CD4-positive, alpha-beta memory T cell (primary cell): ENCODE data around the gene RAB40C. TPM values are rescaled to one million over a fixed set of nuclear protein-coding genes. Genes with fewer than 3 reads are reported as not detected.

Experiments
- CTCF ChIA-PET: fragments of 350-600 bp; sonication (Branson Sonifier 250); formaldehyde crosslinking; loops from one replicate; lab custom pipeline; 2021; ENCODE audit warnings: inconsistent platforms; ENCODE audit not compliant: partially characterized antibody; lab: Charles Lee
- POLR2A ChIA-PET: fragments of 350-600 bp; sonication (Branson Sonifier 250); formaldehyde crosslinking; loops from one replicate; lab custom pipeline; 2021; ENCODE audit not compliant: partially characterized antibody; lab: Charles Lee
- DNase-seq, 5 donors: peaks; one replicate each; pipeline versions ENCODE4 v3.0.0 to v3.0.0-alpha.2; 2020 to 2022; ENCODE audit warnings: mixed read lengths in 1 of 5
- H3K27ac ChIP-seq: one replicate; pipeline ENCODE4 v1.7.0; 2013; ENCODE audit warnings: low read depth, low read length
- H3K27me3 ChIP-seq: 2 replicates; pipeline ENCODE4 v1.7.0; 2013; ENCODE audit warnings: mild to moderate bottlenecking, low read length, moderate library complexity; ENCODE audit not compliant: insufficient read depth
- H3K36me3 ChIP-seq: 2 replicates; pipeline ENCODE4 v1.7.0; 2013; ENCODE audit warnings: mild to moderate bottlenecking, low read length, moderate library complexity; ENCODE audit not compliant: insufficient read depth
- H3K4me1 ChIP-seq: 2 replicates; pipeline ENCODE4 v1.7.0; 2013; ENCODE audit warnings: mild to moderate bottlenecking, low read length, moderate library complexity; ENCODE audit not compliant: insufficient read depth
- H3K4me3 ChIP-seq, 2 donors: one replicate each; pipeline ENCODE4 v1.7.0; 2013; ENCODE audit warnings: low read length in 2 of 2, mild to moderate bottlenecking in 1 of 2
- H3K9me3 ChIP-seq, 2 donors: one replicate each; pipeline ENCODE4 v1.7.0; 2013; ENCODE audit warnings: low read length in 2 of 2, control low read depth in 1 of 2; ENCODE audit not compliant: control insufficient read depth in 1 of 2
- H3K27ac Mint-ChIP-seq, 7 donors: one replicate each; pipeline ENCODE4 v1.8.0; 2020 to 2021; ENCODE audit warnings: mixed read lengths in 7 of 7, mild to moderate bottlenecking in 6 of 7, inconsistent platforms in 3 of 7, moderate library complexity in 3 of 7
- H3K27me3 Mint-ChIP-seq, 2 donors: one replicate each; pipeline ENCODE4 v1.8.0; 2020 to 2021; ENCODE audit warnings: mixed read lengths in 2 of 2
- H3K36me3 Mint-ChIP-seq, 2 donors: one replicate each; pipeline ENCODE4 v1.8.0; 2020 to 2021; ENCODE audit warnings: mixed read lengths in 2 of 2, inconsistent platforms in 1 of 2, mild to moderate bottlenecking in 1 of 2
- H3K4me1 Mint-ChIP-seq, 4 donors: one replicate each; pipeline ENCODE4 v1.8.0; 2020 to 2021; ENCODE audit warnings: mixed read lengths in 4 of 4, mild to moderate bottlenecking in 1 of 4
- H3K4me3 Mint-ChIP-seq, 8 donors: one replicate each; pipeline ENCODE4 v1.8.0; 2020 to 2021; ENCODE audit warnings: mixed read lengths in 8 of 8, mild to moderate bottlenecking in 7 of 8, moderate library complexity in 6 of 8, inconsistent platforms in 3 of 8
- H3K9me3 Mint-ChIP-seq, 8 donors: one replicate each; pipeline ENCODE4 v1.8.0; 2020 to 2021; ENCODE audit warnings: mixed read lengths in 8 of 8, mild to moderate bottlenecking in 5 of 8, inconsistent platforms in 3 of 8, moderate library complexity in 1 of 8
- intact Hi-C: fragments of 100-400 bp; cut with micrococcal nuclease; formaldehyde crosslinking; loops from one replicate; pipeline ENCODE4 v1.15.1; 2023
- polyA plus RNA-seq, 2 donors: library from polyadenylated mRNA; unstranded; fragments of 300-500 nt; fragmentation: Illumina TruSeq; gene quantifications; one replicate each; pipeline ENCODE4 v1.2.3, GENCODE V29; 2021
- total RNA-seq, 2 experiments: library from RNA; stranded (reverse); gene quantifications; one replicate each; pipeline ENCODE4 v1.2.3, GENCODE V29; 2021

The RAB40C gene
- total and polyA plus RNA-seq, 4 experiments from 2014 or later: 6.8 to 25.6 (median 19.9) TPM

GRCh38 chr16:598823-599739 lies 9.2 kb downstream of the RAB40C start:
- Mint-ChIP-seq H3K4me1 (peaks cover 5 to 25% (median 11%) of the 10 kb centered on the region in 4 donors), H3K4me3 (no peak overlapping the region), H3K36me3 (peaks cover 3 to 10% of the 10 kb centered on the region in 2 donors), H3K27ac (no peak overlapping the region), H3K27me3 (no peaks in the 10 kb centered on the region), H3K9me3 (peaks cover 0 to 2% (median 0%) of the 10 kb centered on the region in 8 donors)
- Histone ChIP-seq H3K4me1 (no peaks in the 10 kb centered on the region), H3K36me3 (peaks cover 7% of the 10 kb centered on the region), H3K9me3 (no peaks in the 10 kb centered on the region), H3K4me3 (no peak overlapping the region), H3K27me3 (no peaks in the 10 kb centered on the region), H3K27ac (no peak overlapping the region)
- intact Hi-C loops: no loop called here
- ChIA-PET CTCF (no interaction called here), POLR2A (interaction anchor here (0.9 kb wide), 1 partner anchor 10 kb away, joined by 3 read pairs; no protein-coding TSS in a partner anchor)
- no peak for DNase-seq

GRCh38 chr16:600781-601180 lies 10.9 kb downstream of the RAB40C start:
- intact Hi-C loops: no loop called here
- no peaks in the 10 kb centered on the region for H3K4me1 ChIP-seq
- H3K4me3 ChIP-seq: no peak overlapping the region
- no peaks in the 10 kb centered on the region for H3K9me3 ChIP-seq
- Mint-ChIP-seq H3K4me3 (no peak overlapping the region), H3K36me3 (peaks cover 7 to 9% of the 10 kb centered on the region in 2 donors), H3K4me1 (peaks cover 4 to 14% (median 10%) of the 10 kb centered on the region in 4 donors), H3K9me3 (peaks cover 0 to 2% (median 0%) of the 10 kb centered on the region in 8 donors), H3K27me3 (no peaks in the 10 kb centered on the region), H3K27ac (no peak overlapping the region)
- peaks cover 7% of the 10 kb centered on the region for H3K36me3 ChIP-seq
- POLR2A ChIA-PET: no interaction called here
- CTCF ChIA-PET: no interaction called here
- H3K27me3 ChIP-seq: no peaks in the 10 kb centered on the region
- H3K27ac ChIP-seq: no peak overlapping the region
- DNase-seq: no peak

- Histone ChIP-seq H3K9me3 (no peaks in the 10 kb centered on the region), H3K27ac (no peak overlapping the region), H3K4me1 (no peaks in the 10 kb centered on the region), H3K27me3 (no peaks in the 10 kb centered on the region), H3K36me3 (peaks cover 3% of the 10 kb centered on the region), H3K4me3 (no peak overlapping the region)
- H3K4me1 Mint-ChIP-seq: peaks cover 0 to 14% (median 6%) of the 10 kb centered on the region in 4 donors
- no peaks in the 10 kb centered on the region for H3K9me3 Mint-ChIP-seq
- POLR2A ChIA-PET: no interaction called here
- DNase-seq: no peak
- intact Hi-C loops: no loop called here
- CTCF ChIA-PET: no interaction called here
- no peak overlapping the region for H3K27ac Mint-ChIP-seq
- no peaks in the 10 kb centered on the region for H3K27me3 Mint-ChIP-seq
- no peak overlapping the region for H3K4me3 Mint-ChIP-seq
- H3K36me3 Mint-ChIP-seq: peaks cover 0 to 4% of the 10 kb centered on the region in 2 donors
Observed at GRCh38 chr16:603933-604332, 14.1 kb downstream of the RAB40C start.

GRCh38 chr16:606656-607307 lies 16.9 kb downstream of the RAB40C start:
- intact Hi-C loops: no loop called here
- no peaks in the 10 kb centered on the region for H3K9me3 ChIP-seq
- H3K4me3 Mint-ChIP-seq: no peak overlapping the region
- no peaks in the 10 kb centered on the region for H3K27me3 Mint-ChIP-seq
- no peaks in the 10 kb centered on the region for H3K27me3 ChIP-seq
- no peak overlapping the region for H3K27ac ChIP-seq
- peaks cover 0 to 4% of the 10 kb centered on the region in 2 donors for H3K36me3 Mint-ChIP-seq
- no peak overlapping the region for H3K4me3 ChIP-seq
- ChIA-PET CTCF (no interaction called here), POLR2A (no interaction called here)
- no peaks in the 10 kb centered on the region for H3K36me3 ChIP-seq
- H3K4me1 ChIP-seq: no peaks in the 10 kb centered on the region
- no peaks in the 10 kb centered on the region for H3K9me3 Mint-ChIP-seq
- no peak for DNase-seq
- peaks cover 2 to 22% (median 7%) of the 10 kb centered on the region in 4 donors for H3K4me1 Mint-ChIP-seq
- no peak overlapping the region for H3K27ac Mint-ChIP-seq

GRCh38 chr16:608019-608418 lies 18.2 kb downstream of the RAB40C start:
- no peaks in the 10 kb centered on the region for H3K27me3 Mint-ChIP-seq
- DNase-seq: no peak
- no peaks in the 10 kb centered on the region for H3K27me3 ChIP-seq
- H3K27ac ChIP-seq: no peak overlapping the region
- no peaks in the 10 kb centered on the region for H3K9me3 Mint-ChIP-seq
- no peaks in the 10 kb centered on the region for H3K36me3 ChIP-seq
- H3K4me1 Mint-ChIP-seq: peaks cover 2 to 16% (median 6%) of the 10 kb centered on the region in 4 donors
- ChIA-PET POLR2A (no interaction called here), CTCF (no interaction called here)
- no peak overlapping the region for H3K27ac Mint-ChIP-seq
- H3K9me3 ChIP-seq: no peaks in the 10 kb centered on the region
- H3K4me3 Mint-ChIP-seq: no peak overlapping the region
- H3K36me3 Mint-ChIP-seq: peaks cover 0 to 4% of the 10 kb centered on the region in 2 donors
- H3K4me1 ChIP-seq: no peaks in the 10 kb centered on the region
- intact Hi-C loops: no loop called here
- no peak overlapping the region for H3K4me3 ChIP-seq

- peak overlapping the region in 5 of 7 donors; percentile 8 to 81 (median 20) for H3K27ac Mint-ChIP-seq
- intact Hi-C loops: no loop called here
Observed at GRCh38 chr16:609316-609715, 19.4 kb downstream of the RAB40C start.

GRCh38 chr16:609984-610383 lies 20.1 kb downstream of the RAB40C start:
- H3K27me3 ChIP-seq: no peaks in the 10 kb centered on the region
- no peak overlapping the region for H3K4me3 ChIP-seq
- H3K4me1 ChIP-seq: no peaks in the 10 kb centered on the region
- peaks cover 3 to 16% (median 8%) of the 10 kb centered on the region in 4 donors for H3K4me1 Mint-ChIP-seq
- H3K27ac ChIP-seq: no peak overlapping the region
- no peaks in the 10 kb centered on the region for H3K9me3 Mint-ChIP-seq
- POLR2A ChIA-PET: interaction anchor here (1.1 kb wide), 1 partner anchor 26 kb away, joined by 3 read pairs; the partner anchor contains the start of gene METTL26
- no peaks in the 10 kb centered on the region for H3K9me3 ChIP-seq
- no peak overlapping the region for H3K4me3 Mint-ChIP-seq
- CTCF ChIA-PET: interaction anchor here (0.8 to 2.1 kb wide), 3 partner anchors 14 to 32 kb away, joined by 3 to 4 read pairs (median 3); no protein-coding TSS in a partner anchor
- intact Hi-C loops: loop anchor here (2.0 kb wide), 1 partner anchor 31 kb away; no protein-coding TSS in a partner anchor
- H3K36me3 ChIP-seq: no peaks in the 10 kb centered on the region
- no peak for DNase-seq
- peaks cover 4 to 5% of the 10 kb centered on the region in 2 donors for H3K36me3 Mint-ChIP-seq
- H3K27ac Mint-ChIP-seq: no peak overlapping the region
- H3K27me3 Mint-ChIP-seq: no peaks in the 10 kb centered on the region

More at GRCh38 chr16:609316-609715, 19.4 kb downstream of the RAB40C start:
- Histone ChIP-seq H3K4me1 (no peaks in the 10 kb centered on the region), H3K36me3 (no peaks in the 10 kb centered on the region), H3K27me3 (no peaks in the 10 kb centered on the region), H3K4me3 (no peak overlapping the region), H3K9me3 (no peaks in the 10 kb centered on the region), H3K27ac (no peak overlapping the region)
- no peak overlapping the region for H3K4me3 Mint-ChIP-seq
- CTCF ChIA-PET: interaction anchor here (1.1 to 2.1 kb wide), 2 partner anchors 14 to 31 kb away, joined by 3 to 4 read pairs; no protein-coding TSS in a partner anchor
- H3K27me3 Mint-ChIP-seq: no peaks in the 10 kb centered on the region
- peaks cover 0 to 4% of the 10 kb centered on the region in 2 donors for H3K36me3 Mint-ChIP-seq
- POLR2A ChIA-PET: interaction anchor here (1.1 kb wide), 1 partner anchor 27 kb away, joined by 3 read pairs; the partner anchor contains the start of gene METTL26
- no peak for DNase-seq
- peaks cover 3 to 12% (median 5%) of the 10 kb centered on the region in 4 donors for H3K4me1 Mint-ChIP-seq
- no peaks in the 10 kb centered on the region for H3K9me3 Mint-ChIP-seq
